ENCODE results near the gene CACNA1H.

The CACNA1H gene

DNA sequence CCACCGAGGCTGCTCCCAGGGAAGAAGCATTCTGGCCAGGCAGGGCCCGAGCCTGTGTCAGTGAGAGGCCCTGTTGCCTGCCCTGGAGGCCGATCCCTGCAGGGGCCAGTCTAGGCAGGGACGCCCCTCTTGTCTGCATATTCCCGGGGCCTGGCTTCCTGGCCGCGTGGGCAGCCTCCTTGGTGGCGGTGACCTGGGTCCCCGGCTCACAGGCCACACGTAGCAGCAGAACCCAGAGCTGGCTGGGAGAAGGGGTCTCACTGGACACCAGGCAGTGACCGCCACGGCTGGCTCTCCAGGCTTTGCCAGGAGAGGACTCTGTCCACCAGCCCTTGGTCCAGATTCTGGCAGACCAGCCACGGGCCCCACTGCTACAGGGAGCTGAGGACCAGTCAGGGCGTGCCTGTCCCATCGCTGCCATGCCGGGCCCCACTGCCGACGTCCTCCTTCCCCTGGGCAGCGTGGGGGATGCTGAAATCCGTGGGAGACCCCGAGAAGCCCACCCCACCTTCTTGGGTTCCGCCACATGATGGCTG lies 3.7 kb upstream of the CACNA1H start:
- Histone ChIP-seq H3K27me3 (ENCODE audit: low read length) (no peaks in the 10 kb centered on the region), H3F3A (ENCODE audit: insufficient read depth) (no peaks in the 10 kb centered on the region), H2AFZ (ENCODE audit: low read depth, low read length, severe bottlenecking) (no peak overlapping the region), H3K27ac (ENCODE audit: low read depth, low read length) (no peak overlapping the region), H3K4me3 (ENCODE audit: insufficient read depth, low read length, poor library complexity, severe bottlenecking) (no peak overlapping the region), H3K9ac (ENCODE audit: low read length) (no peak overlapping the region), H3K36me3 (ENCODE audit: low read length) (no peaks in the 10 kb centered on the region), H3K9me2 (replicated peaks; ENCODE audit: insufficient read depth, low read length) (no peaks in the 10 kb centered on the region), H3K79me2 (ENCODE audit: insufficient read depth, low read length) (no peaks in the 10 kb centered on the region), H3K9me3 (ENCODE audit: insufficient read depth, low read length) (no peaks in the 10 kb centered on the region), H4K20me1 (ENCODE audit: low read depth, low read length) (no peaks in the 10 kb centered on the region), H3K4me2 (ENCODE audit: low read depth, low read length, poor library complexity, severe bottlenecking) (no peak overlapping the region)
- TF ChIP-seq, protein P1, sequence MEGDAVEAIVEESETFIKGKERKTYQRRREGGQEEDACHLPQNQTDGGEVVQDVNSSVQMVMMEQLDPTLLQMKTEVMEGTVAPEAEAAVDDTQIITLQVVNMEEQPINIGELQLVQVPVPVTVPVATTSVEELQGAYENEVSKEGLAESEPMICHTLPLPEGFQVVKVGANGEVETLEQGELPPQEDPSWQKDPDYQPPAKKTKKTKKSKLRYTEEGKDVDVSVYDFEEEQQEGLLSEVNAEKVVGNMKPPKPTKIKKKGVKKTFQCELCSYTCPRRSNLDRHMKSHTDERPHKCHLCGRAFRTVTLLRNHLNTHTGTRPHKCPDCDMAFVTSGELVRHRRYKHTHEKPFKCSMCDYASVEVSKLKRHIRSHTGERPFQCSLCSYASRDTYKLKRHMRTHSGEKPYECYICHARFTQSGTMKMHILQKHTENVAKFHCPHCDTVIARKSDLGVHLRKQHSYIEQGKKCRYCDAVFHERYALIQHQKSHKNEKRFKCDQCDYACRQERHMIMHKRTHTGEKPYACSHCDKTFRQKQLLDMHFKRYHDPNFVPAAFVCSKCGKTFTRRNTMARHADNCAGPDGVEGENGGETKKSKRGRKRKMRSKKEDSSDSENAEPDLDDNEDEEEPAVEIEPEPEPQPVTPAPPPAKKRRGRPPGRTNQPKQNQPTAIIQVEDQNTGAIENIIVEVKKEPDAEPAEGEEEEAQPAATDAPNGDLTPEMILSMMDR (IDR thresholded peaks at IDR 0.05; ENCODE audit: insufficient read depth, low read length, poor library complexity, severe bottlenecking): no peak
- no peak for TF ChIP-seq EZH2phosphoT487 (conservative IDR thresholded peaks at IDR 0.05; ENCODE audit: low read length)

DNA sequence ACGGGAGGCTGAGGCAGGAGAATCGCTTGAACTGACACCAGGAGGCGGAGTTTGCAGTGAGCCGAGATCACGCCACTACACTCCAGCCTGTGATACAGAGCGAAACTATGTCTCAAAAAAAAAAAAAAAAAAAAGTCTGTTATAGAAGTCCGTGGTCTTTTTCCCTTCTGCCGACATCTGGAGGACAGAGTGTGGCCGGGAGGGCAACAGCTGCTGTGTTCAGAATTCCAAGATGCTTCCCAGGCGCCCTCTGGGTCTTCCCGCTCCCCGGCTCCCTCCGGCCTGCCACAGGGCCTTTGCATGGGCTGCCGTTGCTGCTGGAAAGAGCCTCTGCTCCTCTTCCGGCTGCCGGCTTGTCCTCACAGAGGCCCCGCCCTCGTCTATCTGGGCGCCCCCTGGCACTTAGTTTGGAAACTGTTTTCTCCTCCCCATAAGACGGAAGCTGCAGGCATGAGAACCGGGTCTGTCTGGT lies 2.4 kb upstream of the CACNA1H start:
- Histone ChIP-seq H3K27ac (ENCODE audit: low read depth, low read length) (no peak overlapping the region), H3K27me3 (ENCODE audit: low read length) (no peaks in the 10 kb centered on the region)

DNA sequence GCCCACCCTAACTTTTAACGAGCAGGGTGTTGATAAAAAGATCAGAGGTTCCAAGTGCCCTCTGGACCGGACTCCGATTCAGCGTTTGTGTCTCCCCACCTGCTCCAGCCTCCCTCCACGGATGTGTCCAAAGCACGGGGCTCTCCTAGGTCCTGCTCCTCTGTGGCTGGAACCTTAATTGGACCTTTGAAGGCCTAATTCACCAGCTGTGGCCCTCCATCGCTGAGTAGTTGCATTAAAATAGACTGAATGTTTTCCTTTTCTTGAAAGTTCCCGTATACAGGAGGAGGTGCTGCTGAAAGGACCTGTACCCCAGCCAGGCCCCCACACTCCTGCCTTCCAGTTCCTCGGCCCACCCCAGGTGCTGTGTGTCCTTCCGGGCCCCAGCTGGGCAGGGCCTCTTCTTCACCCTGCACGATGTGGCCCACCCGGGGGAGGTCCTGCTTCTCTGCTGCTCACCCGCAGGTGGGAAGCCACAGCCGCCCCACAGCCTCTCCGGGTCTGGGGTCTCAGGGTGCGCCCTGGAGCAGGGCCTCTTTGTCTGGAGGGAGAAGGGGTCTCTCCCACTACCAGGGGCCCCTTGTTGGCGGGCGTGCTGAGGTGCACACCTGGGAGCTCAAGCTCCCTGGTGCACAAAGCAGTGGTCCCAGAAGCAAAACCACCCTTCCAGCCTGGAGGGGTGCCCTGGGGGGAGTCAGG lies 1.3 kb upstream of the CACNA1H start:
- Histone ChIP-seq H3K27me3 (ENCODE audit: low read length) (no peaks in the 10 kb centered on the region), H4K20me1 (ENCODE audit: low read depth, low read length) (no peaks in the 10 kb centered on the region), H2AFZ (ENCODE audit: low read depth, low read length, severe bottlenecking) (no peak overlapping the region), H3K36me3 (ENCODE audit: low read length) (no peaks in the 10 kb centered on the region), H3K27ac (ENCODE audit: low read depth, low read length) (no peak overlapping the region), H3K9me3 (ENCODE audit: insufficient read depth, low read length) (no peaks in the 10 kb centered on the region), H3K4me2 (ENCODE audit: low read depth, low read length, poor library complexity, severe bottlenecking) (no peak overlapping the region), H3K9ac (ENCODE audit: low read length) (no peak overlapping the region), H3K79me2 (ENCODE audit: insufficient read depth, low read length) (no peaks in the 10 kb centered on the region), H3F3A (ENCODE audit: insufficient read depth) (no peaks in the 10 kb centered on the region), H3K4me3 (ENCODE audit: insufficient read depth, low read length, poor library complexity, severe bottlenecking) (no peak overlapping the region), H3K9me2 (replicated peaks; ENCODE audit: insufficient read depth, low read length) (no peaks in the 10 kb centered on the region)
- TF ChIP-seq, protein P1 (IDR thresholded peaks at IDR 0.05; ENCODE audit: insufficient read depth, low read length, poor library complexity, severe bottlenecking): no peak
- TF ChIP-seq EZH2phosphoT487 (conservative IDR thresholded peaks at IDR 0.05; ENCODE audit: low read length): no peak

More for the DNA sequence above, 2.4 kb upstream of the CACNA1H start:
- H3K9me2 ChIP-seq (replicated peaks; ENCODE audit: insufficient read depth, low read length): no peaks in the 10 kb centered on the region
- no peaks in the 10 kb centered on the region for H3K36me3 ChIP-seq (ENCODE audit: low read length)
- no peaks in the 10 kb centered on the region for H3K79me2 ChIP-seq (ENCODE audit: insufficient read depth, low read length)
- H3K4me3 ChIP-seq (ENCODE audit: insufficient read depth, low read length, poor library complexity, severe bottlenecking): no peak overlapping the region
- H2AFZ ChIP-seq (ENCODE audit: low read depth, low read length, severe bottlenecking): no peak overlapping the region
- H3K9ac ChIP-seq (ENCODE audit: low read length): no peak overlapping the region
- TF ChIP-seq, protein P1 (IDR thresholded peaks at IDR 0.05; ENCODE audit: insufficient read depth, low read length, poor library complexity, severe bottlenecking): no peak
- TF ChIP-seq EZH2phosphoT487 (conservative IDR thresholded peaks at IDR 0.05; ENCODE audit: low read length): no peak
- H4K20me1 ChIP-seq (ENCODE audit: low read depth, low read length): no peaks in the 10 kb centered on the region
- no peak overlapping the region for H3K4me2 ChIP-seq (ENCODE audit: low read depth, low read length, poor library complexity, severe bottlenecking)
- H3F3A ChIP-seq (ENCODE audit: insufficient read depth): no peaks in the 10 kb centered on the region
- no peaks in the 10 kb centered on the region for H3K9me3 ChIP-seq (ENCODE audit: insufficient read depth, low read length)

Measured in SU-DHL-6 (cell line).